ENCODE results near the gene NAALADL1.
"Not testable (repeated sequence)": the region's sequence is repeated elsewhere in the genome, so short reads cannot be mapped to it uniquely, and the experiment has no call there.

Gene NAALADL1

DNA sequence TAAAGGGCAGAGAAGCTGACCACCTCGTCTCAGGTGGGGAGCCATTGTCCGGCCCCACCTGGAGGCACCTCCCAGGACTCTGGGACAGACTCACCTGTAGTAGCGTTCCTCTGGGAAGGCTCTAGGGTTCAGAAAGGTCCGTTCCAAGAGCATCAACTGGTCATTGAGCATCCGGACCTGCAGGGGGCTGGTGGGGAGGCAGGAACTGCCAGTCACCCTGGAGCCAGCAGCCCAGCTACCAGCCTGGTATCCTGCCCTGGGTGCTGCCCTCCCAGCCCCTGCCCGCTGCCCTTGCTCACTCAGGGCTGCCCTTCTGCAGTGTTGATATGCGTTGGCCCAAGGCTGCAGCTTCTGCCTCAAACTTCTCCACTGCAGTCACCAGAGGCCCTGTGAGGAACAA lies 12.6 kb downstream of the NAALADL1 start:
- FAIRE-seq, result no peak

DNA sequence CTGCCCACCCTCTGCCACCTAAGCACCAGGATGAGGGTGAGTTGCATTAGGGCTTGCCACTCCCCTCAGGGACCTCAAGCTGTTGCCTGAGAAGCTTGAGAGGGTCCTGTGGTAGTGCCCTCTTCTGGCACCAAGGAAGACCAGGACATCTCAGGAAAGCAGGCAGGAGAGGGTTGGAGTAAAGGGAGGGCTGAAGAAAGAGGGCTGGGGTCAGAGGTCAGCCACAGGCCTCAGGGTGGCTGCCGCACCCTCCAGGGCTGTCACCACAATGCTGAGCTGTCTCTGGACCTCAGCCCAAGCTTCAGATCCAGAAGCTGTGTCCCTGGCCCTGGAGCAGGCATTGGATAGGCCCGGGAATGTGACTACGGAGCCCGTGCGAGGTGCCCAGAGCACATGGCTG lies 13.3 kb downstream of the NAALADL1 start:
- FAIRE-seq, result no peak

DNA sequence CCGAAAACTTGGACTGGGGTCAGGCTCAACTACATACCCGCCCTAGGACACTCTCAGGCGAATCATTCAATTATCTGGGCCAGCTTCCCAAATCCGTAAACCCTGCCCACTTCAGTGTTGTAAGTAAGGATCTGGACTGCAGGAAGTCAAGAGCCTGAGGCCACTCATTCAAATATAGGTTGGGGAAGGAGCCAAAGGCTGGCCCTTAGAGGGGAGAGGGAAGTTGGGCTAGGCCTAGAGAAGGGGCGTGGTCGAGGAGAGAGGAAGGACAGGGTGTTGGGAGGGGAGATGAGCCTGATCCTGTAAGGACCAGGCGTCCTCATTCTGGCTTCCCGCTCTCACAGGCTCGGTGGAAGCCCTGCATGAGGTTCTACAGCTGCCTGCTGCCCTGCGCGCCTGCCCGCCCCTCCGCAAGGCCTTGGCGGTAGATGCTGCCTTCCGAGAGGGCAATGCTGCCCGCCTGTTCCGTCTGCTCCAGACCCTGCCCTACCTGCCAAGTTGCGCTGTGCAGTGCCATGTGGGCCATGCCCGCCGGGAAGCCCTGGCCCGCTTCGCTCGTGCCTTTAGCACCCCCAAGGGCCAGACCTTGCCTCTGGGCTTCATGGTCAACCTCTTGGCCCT lies 14.4 kb downstream of the NAALADL1 start:
- no peak for FAIRE-seq

DNA sequence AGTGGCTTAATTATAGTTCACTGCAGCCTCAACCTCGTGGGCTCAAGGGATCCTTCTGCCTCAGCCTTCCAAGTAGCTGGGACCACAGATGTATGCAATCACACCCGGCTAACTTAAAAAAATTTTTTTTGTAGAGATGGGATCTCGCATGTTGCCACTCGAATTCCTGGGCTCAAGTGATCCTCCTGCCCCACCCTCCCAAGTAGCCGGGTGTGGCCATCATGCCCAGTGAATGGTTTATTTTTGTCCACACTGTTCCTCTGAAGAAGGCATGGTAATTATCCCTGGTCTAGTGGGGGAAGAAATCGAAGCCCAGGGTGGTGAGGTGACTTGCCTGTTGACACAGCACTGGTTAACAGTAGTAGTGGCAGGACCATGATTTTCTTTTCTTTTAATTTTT lies 15.5 kb downstream of the NAALADL1 start:
- FAIRE-seq, result no peak

DNA sequence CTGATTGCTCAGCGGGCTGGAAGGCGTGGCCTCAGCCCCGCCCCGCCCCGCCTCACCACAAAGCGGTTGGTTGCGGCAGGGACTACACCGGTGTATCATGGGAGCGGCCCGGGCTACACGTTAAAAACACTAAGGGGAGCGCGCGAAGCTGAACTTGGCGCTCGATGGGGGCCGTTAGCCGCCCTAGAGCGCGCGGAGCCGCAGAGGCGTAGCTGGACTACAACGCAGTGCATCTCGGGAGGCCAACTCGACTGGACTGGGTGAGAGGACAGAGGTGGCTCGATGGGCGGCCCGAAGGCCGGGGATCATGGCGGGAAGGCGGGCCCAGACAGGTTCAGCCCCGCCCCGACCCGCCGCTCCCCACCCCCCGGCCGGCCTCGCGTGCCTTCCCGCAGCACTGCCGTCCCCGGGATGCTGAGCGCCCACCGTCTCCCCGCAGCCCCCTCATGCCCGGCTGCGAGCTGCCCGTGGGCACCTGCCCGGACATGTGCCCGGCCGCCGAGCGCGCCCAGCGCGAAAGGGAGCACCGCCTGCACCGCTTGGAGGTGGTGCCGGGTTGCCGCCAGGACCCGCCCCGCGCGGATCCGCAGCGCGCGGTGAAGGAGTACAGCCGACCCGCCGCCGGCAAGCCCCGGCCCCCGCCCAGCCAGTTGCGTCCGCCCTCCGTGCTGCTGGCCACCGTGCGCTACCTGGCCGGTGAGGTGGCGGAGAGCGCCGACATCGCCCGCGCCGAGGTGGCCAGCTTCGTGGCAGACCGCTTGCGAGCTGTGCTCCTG lies 17.3 kb downstream of the NAALADL1 start, which contains the start of gene SAC3D1:
SAC3D1 (plus strand) TSS at position 364 of the 776 bp plus-strand sequence; CDS start at position 447, 83 bp downstream.
- no peak for FAIRE-seq

DNA sequence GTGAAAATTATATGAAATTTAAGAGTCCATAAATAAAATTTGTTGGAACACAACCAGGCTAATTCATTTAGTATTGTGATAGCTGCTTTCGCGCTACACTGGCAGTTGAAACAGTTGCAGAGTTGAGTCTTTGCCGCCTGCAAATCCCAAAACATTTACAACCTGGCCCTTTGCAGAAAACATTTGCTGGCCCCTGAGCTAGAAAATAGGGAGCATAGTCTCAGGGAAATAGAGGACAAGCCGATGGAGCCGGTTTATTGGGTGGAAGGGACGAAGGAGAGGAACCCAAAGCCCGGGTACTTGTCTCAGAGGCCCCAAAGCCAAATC lies 17.9 kb downstream of the NAALADL1 start:
- FAIRE-seq, result no peak

DNA sequence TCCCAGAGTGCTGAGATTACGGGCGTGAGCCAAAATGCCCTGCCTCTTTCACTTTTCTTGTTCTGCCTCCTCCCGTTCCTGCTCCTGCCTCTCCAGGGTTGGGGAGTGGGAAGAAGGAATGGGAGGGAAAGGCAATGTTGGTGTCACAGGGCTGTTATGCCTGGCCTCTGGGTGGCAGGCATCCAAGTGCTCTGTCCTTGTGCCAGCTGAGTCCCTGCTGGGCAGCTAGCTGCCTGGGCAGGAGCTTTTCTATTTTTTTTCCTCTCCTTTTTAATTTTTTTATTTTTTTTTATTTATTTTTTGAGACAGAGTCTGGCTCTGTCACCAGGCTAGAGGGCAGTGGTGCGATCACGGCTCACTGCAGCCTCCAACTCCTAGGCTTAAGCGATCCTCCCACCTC lies 21.4 kb downstream of the NAALADL1 start:
- FAIRE-seq, result no peak

DNA sequence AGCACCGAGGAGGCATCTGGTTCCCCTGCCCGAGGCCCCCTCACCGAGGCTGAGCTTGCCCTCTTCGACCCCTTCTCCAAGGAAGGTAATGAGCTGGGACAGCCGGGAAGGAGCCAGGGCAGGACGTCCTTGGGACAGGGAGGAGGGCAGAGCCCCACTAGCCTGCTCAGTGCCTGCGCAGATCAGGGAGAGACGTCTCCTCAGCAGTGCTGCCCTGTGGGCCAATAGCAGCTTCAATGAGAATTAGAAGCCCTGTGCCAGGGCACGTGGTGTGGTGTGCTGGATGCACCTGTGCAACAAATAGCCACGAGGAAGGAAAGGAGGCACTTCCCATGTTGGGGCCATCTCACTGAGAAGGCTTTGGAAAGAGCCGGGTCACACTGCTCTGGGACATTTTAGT lies 22.8 kb downstream of the NAALADL1 start:
- no peak for FAIRE-seq

DNA sequence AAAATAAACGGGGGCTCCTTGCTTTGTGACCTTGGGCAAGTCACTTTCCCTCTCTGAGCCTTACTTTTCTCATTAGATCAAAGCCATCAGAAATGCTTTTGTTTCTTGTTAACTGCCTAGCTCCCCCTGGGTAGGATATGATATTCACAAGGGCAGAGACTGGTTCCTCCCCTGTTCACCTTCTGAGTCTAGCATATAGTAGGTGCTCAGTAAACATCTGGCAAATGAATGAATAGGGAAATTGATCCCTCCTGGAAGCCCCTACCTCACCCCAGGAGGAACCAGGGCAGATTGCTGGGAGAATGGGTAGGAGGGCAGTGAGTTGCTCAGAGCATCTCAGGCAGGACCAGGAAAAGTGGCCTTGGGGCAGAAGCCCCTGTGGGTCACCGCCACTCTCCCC lies 23.9 kb downstream of the NAALADL1 start:
- FAIRE-seq, result no peak

DNA sequence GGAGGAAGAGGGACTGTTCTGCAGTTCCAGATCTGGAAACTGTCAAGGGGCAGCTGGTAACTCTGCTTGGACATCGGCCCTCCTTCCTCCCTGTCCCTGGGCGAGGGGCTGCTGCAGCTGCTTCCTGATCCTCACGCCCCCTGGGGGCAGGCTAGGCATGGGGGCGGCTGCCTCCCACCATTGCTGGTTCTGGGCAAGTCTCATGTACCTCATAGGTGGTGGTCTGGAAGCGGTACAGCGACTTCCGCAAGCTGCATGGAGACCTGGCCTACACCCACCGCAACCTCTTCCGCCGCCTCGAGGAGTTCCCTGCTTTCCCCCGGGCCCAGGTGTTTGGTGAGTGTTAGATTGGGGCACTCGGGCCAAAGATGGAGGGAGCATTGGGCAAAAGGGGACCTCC lies 26.1 kb downstream of the NAALADL1 start:
- FAIRE-seq, result no peak

DNA sequence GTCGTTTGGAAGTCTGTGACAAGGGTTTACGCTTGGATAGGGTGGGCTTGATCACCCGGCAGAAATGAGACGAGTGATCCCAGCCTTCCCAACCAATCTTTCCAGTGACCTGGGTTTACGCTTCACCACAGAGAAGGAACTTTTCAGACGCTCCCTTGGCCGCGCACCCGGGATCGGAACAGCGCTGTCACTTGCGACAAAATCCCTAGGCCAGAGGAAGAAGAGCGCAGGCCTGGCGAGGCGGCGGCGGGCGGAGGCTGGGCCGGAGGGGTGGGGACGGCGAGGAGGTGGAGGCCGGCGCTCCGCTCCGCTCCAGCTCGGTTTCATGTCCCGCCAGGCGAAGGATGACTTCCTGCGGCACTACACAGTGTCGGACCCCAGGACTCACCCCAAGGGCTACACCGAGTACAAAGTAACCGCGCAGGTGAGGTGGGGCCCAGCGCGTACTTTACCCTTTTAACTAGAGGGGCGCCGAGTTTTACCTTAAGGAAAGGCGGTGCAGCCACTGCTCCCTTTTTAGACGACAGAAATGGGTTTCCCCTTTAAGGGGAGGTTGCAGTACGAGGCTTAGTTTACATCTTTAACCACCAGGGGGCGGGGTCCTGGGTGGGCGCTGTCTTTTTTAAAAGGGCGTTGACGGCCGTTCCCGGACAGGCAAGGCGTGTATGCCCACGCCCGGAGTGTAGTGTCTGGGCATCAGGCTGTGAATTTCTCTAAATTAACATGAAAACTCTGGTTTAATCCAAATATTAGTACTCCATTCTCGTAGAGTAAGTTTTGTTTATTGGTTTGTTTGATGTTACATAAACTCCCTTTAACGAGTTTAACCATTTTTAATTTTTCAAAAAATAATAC lies 30.9 kb downstream of the NAALADL1 start, which contains the start of gene SNX15:
SNX15 (plus strand) TSS at position 227 of the 855 bp plus-strand sequence; CDS start at position 326, 99 bp downstream.
- FAIRE-seq, result no peak

DNA sequence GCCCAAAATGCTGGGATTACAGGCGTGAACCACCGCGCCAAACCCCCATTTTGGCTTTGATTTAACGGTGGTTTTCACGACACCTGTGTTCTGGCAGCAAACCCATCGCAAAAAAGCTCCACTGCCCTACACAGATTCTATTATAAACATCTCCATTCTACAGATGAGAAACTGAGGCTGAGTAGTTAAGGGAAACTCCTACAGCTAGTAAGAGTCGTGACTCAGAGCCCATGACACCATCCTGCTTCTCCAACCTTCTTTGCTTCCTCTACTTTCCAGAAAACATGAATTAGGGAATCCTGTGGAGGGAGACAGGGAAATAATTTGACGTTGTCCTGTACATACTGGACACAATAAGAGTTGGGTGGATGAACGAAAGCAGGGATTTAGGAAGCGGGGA lies 31.5 kb downstream of the NAALADL1 start:
- FAIRE-seq, result no peak

DNA sequence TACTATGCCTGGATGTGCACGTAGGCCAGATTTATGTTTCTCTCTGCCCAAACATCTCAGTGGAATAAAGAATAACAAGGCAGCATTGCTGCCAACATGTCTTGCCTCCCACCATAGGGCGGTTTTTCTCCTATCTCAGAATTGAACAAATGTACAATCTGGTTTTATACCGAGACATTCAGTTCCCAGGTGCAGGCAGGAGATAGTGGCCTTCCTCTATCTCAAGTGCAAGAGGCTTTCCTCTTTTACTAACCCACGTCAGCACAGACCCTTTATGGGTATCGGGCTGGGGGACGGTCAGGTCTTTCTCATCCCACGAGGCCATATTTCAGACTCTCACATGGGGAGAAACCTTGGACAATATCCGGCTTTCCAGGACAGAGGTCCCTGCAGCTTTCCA lies 34.9 kb downstream of the NAALADL1 start:
- FAIRE-seq, result not testable (repeated sequence)

DNA sequence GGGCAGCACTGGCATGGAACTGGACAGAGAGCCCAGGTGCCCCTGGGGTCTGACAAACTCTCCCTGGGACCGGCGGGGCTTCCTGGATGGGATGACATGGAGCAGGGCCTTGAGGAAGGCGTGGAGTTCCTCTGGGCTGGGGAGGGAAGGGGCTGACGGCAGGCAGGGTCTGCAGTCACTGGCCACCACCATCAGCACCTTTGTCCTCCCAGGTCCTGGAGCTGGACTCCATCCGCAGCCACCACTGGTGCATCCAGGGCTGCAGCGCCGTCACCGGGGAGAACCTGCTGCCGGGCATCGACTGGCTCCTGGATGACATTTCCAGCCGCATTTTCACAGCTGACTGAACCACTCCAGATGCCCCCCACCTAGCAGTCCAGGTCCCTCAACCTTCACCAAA lies 36.8 kb downstream of the NAALADL1 start:
- no peak for FAIRE-seq

DNA sequence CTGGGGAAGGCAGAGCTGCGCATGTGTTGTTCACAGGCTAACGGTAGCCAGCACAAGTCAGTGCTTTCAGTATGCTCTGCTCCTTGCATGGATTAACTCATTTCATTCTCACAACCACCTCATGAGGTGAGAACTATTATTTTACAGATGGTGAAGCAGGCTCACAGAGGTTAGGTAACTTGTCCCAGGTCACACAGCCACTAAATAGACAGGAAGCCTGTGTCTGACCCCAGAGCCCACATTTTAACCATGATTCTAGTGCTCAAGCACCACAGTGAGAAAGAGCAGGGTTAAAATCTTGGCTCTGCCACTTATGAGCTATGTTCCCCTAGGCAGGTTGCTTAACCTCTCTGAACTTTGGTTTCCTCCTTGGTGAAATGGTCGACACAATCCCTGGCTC lies 37.4 kb downstream of the NAALADL1 start:
- FAIRE-seq, result no peak

DNA sequence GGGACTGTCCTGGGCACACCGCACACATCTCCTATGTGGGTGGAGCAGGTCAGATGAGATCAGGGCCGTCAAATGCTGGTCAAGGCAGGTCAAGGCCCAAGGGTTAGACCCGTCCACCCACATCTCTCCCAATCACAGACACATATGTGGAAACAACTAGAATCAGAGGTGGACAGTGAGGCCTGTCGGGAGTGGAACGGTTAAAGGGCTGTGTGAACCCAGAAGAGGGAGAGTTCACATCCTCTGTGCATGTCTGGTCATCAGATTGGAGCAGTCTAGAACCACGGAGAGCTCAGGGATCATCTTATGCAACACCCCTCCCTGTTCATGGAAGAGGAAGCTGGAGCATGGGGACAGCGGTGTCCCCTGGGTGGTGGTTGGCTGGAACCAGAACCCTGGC lies 38.5 kb downstream of the NAALADL1 start:
- FAIRE-seq, result no peak

DNA sequence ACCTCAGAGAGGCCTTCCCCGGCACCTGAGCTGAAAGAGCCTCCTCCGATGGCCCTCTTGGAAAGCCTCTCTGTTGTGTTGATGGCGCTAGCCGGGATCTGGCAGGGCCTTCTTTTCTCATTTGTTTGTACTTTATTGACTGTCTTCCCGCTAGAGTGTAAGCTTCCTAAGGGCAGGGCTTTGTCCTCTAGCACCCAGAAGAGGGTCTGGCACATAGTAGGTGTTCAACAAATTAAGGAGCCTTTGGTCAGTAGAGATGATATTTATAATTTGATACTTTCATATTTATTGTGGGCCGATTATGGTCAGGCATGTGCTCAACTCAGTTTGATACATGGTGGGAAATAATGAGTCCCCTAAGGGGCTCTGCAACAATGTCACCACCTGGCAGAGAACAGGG lies 40.4 kb downstream of the NAALADL1 start:
- FAIRE-seq, result no peak

DNA sequence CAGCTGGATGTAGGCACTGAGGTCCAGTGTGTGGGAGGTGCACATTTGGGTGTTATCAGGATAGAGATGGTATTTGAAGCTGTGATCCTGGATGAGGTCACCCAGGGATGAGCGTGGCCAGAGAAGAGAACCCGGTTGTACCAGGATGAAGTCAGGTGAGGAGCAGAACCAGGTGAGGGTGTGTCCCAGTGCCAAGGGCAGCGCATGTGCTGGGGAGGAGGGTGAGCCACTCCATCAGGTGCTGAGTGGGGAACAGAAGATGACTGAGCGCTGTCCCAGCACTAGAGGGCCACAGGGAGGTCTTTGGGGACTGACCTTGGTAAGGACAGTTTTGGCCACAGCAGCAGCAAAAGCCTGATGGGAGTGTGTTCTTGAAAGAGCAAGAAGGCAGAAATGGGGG lies 41.6 kb downstream of the NAALADL1 start:
- FAIRE-seq, result no peak

DNA sequence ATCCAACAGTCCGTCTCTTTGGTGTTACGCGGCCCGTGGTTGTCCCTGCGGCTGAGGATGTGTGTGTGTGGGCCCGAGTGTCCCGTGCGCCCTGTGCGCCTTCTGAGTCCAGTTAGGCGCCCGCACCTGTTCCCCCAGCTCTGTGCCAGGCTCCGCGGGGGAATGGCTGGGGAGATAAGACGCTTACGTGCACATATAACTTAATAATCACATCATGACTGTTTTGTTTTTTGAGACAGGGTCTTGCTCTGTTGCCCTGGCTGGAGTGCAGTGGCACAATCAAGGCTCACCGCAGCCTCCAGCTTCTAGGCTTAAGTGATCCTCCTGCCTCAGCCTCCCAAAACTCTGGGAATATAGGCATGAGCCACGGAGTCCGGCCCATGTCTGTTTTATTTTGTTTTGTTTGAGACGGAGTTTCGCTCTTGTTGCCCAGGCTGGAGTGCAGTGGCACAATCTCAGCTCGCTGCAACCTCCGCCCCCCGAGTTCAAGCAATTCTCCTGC lies 43.6 kb downstream of the NAALADL1 start:
- no peak for FAIRE-seq

DNA sequence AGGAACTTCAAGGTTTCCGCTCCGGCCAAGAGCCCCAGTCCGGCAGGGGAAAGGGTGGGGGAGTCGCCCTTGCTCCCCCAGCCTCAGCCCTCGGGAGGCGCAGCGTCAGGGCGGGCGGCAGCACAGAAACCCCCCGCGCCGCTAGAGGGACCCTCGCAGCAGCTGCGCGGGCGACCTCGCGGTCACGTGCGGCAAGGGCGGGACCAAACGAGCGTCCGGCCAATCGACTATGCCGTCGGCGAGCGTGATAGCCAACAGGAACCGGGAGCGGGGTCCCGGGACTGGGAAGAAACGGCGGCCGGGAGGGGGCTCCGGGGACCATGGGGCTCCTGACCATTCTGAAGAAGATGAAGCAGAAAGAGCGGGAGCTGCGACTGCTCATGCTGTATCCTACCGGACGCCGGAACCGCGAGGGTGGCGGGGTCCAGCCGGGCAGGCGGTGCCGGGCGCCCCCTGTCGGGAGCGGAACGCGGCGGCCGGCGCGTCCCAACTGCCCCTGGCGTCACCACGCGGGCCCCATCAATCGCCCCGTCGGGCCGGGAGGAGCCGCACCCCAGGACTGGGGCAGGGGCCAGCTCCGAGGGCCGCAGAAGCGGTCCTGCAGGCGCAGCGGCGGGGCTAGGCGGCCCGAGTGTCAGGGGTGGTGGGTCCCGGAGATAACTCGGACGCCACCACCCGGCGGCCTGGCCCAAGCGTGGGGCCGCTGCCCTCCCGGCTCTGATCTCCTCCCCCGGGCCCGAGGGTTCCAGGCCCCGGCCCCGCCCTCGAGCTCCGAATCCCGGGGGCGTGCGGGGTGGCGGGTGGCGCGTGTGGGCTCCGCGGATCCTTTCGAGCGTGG lies 44.2 kb downstream of the NAALADL1 start, which contains the start of gene ARL2:
ARL2 (plus strand) TSS at position 273 of the 838 bp plus-strand sequence; CDS start at position 321, 48 bp downstream.
- FAIRE-seq, result no peak

DNA sequence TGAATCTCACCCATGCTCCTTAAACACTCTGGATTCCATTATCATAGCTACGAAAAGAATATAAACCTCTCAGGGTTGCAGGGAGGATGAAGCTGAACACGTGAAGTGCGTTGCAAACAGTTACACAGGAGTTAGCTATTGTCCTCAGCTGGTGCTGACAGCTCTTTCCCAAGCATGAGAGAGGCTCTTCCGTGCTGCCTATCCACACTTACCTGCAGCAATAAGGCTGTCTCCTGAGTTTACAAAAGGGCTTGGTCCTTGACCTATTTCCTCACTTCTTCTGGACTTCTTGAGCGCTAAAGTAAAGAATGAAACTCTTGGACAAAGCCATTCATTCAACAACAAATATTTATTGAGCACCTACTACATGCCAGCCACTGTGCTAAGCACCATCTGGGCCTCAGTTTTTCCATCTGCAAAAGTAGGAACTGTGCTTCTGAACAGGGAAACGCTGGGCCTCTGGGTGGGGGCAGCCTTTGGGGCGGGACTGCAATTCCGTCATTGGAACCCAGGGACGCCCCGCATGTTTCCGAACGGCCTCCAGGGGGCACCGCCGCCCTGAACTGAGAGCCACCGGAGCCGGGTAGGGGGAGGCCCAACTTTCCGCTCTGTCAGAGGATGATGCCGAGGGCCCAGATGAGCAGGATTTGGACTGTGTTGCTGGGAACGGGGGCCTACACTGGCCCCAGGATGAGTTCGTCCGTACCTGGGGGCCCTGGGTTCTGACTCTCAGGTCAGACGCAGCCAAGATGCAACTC lies 45.0 kb downstream of the NAALADL1 start:
- FAIRE-seq, result no peak
